Left cardiac atrium (tissue), 4 donors: ENCODE data around the gene ENPP6. TPM values are rescaled to one million over a fixed set of nuclear protein-coding genes. Genes with fewer than 3 reads are reported as not detected.

Experiments used
- ATAC-seq, 2 donors: fragments of 200-7000 bp; cut with Tn5 transposase; one replicate each; pipeline ENCODE4 v1.9.1; 2020; ENCODE audit warnings: mild to moderate bottlenecking in 2 of 2, moderate library complexity in 2 of 2
- DNase-seq: peaks from one replicate; pipeline ENCODE4 v3.0.0-alpha.2; 2020
- intact Hi-C, 2 donors: fragments of 100-400 bp; cut with DNase I; formaldehyde crosslinking; loops; one replicate each; pipeline versions ENCODE4 v1.14.1 to v1.15.1; 2022 to 2023
- total RNA-seq, 2 donors: library from RNA; stranded (reverse); fragmentation: NEBNext Ultra II Directional; extraction: Animal tissue kit (Norgen Biotek cat#: 25700); gene quantifications; one replicate each; pipeline ENCODE4 v1.2.1, GENCODE V29; 2021
- donor health status: DM: no; HTN: yes; CAD: no.
- donor health status: DM: no; HTN: yes; CAD: no; lungs with severe emphysema.
- donor health status: DM: yes; HTN: yes; CAD: no.
- donor health status: Dilated cardiomyopathy.

Gene ENPP6
- total RNA-seq, 2 donors from 2014 or later, result 0.06 to 0.10 TPM

DNA sequence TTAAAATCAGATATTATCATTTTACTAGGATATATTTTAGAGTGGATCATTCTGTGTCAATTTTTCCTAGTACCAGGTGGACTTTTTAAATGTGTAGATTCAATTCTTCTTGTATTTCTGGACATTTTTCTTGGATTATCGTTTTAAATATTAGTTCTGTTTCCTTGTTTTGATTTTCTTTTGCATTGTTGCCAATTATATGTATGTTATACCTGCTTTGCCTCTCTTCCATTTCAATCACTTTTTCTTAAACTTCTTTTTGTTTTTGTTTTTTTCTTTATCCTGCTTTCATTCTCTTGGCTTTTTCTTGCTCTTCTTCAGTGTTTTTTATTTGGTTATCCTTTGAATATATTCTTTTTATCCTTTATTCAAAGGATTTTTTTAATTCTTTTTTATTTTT lies 171.5 kb downstream of the ENPP6 start:
- ATAC-seq, result no peak
- no peak for DNase-seq
- intact Hi-C loops, result no loop called here

DNA sequence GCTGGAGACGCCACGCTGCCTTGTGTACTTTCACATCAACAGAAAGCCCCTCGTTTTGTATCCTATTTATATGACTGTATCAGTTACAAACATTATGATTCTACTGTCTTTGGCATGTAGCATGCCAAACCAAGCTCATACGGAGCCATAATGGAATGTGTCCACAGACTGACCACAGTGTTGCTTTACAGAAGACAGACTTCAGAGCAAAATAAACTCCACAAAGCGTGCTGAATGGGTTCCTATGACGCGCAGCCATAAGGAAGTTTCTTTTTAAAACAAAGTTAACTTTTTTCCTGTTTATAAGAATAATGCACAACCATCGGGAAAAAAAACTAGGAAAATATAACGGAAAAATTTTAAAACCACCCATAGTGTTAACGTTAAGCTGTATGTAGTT lies 176.5 kb downstream of the ENPP6 start:
- DNase-seq, result no peak
- no peak for ATAC-seq
- intact Hi-C loops, result no loop called here

DNA sequence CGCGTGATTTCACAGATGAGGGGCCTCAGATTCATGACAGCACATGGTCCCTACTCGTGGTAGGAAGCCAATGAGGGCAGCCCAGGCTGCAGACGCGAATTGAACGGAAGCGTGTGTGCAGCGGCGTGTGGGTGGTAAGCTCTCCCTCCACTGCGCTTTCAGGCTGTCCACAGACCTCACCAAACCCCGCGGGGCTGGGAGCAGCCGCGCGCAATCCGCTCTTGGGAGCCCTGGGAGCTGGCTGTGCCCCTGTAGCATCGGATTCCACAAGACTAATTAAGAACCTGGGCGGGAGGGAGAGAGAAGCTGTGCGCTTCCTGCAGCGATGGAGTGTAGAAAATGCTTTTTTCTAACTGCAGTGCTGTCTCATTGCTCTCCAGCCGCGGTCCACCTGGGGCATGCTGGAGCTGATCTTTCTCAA lies 177.7 kb downstream of the ENPP6 start:
- intact Hi-C loops, result no loop called here
- peak; percentile 44 to 86 for ATAC-seq
- DNase-seq, result no peak
